Progenitor cell of endocrine pancreas (in vitro differentiated cells): ENCODE results near the gene CNN3. TPM values are rescaled to one million over a fixed set of nuclear protein-coding genes. Genes with fewer than 3 reads are reported as not detected.

Experiments used
- DNase-seq: peaks from one replicate; pipeline ENCODE4 v3.0.0; 2021; ENCODE audit warnings: low spot score; ENCODE audit not compliant: unreplicated experiment
- H3K27ac Mint-ChIP-seq: 2 replicates; pipeline ENCODE4 v1.8.0; 2021; ENCODE audit warnings: mild to moderate bottlenecking, moderate library complexity, mixed read lengths
- H3K27me3 Mint-ChIP-seq: 2 replicates; pipeline ENCODE4 v1.8.0; 2021; ENCODE audit warnings: mixed read lengths
- H3K36me3 Mint-ChIP-seq: 2 replicates; pipeline ENCODE4 v1.8.0; 2022; ENCODE audit warnings: mixed read lengths; ENCODE audit not compliant: insufficient read depth
- H3K4me1 Mint-ChIP-seq: 2 replicates; pipeline ENCODE4 v1.8.0; 2021; ENCODE audit warnings: low read depth, mixed read lengths
- H3K4me3 Mint-ChIP-seq: 2 replicates; pipeline ENCODE4 v1.8.0; 2021; ENCODE audit warnings: low read depth, mild to moderate bottlenecking, moderate library complexity, mixed read lengths
- H3K9me3 Mint-ChIP-seq: 2 replicates; pipeline ENCODE4 v1.8.0; 2021; ENCODE audit warnings: low read depth, mixed read lengths
- total RNA-seq: library from RNA; stranded (reverse); gene quantifications from 2 replicates; pipeline ENCODE4 v1.2.1, GENCODE V29; 2021
- TF ChIP-seq, protein P1 (sequence below): fragments of 200-600 bp; sonication (generic); IDR thresholded peaks from one replicate; pipeline ENCODE4 v1.5.0; 2021; ENCODE audit warnings: antibody characterized with exemption, mild to moderate bottlenecking; ENCODE audit not compliant: unreplicated experiment

CNN3 gene
- total RNA-seq, 1 donor from 2014 or later = 342 TPM

GRCh38 chr1:94856868-94857267 is 70.0 kb downstream of the CNN3 start:
- TF ChIP-seq, protein P1, sequence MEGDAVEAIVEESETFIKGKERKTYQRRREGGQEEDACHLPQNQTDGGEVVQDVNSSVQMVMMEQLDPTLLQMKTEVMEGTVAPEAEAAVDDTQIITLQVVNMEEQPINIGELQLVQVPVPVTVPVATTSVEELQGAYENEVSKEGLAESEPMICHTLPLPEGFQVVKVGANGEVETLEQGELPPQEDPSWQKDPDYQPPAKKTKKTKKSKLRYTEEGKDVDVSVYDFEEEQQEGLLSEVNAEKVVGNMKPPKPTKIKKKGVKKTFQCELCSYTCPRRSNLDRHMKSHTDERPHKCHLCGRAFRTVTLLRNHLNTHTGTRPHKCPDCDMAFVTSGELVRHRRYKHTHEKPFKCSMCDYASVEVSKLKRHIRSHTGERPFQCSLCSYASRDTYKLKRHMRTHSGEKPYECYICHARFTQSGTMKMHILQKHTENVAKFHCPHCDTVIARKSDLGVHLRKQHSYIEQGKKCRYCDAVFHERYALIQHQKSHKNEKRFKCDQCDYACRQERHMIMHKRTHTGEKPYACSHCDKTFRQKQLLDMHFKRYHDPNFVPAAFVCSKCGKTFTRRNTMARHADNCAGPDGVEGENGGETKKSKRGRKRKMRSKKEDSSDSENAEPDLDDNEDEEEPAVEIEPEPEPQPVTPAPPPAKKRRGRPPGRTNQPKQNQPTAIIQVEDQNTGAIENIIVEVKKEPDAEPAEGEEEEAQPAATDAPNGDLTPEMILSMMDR = no peak
- Mint-ChIP-seq H3K27ac (no peak overlapping the region), H3K27me3 (no peaks in the 10 kb centered on the region), H3K4me3 (no peak overlapping the region), H3K36me3 (peaks cover 24% of the 10 kb centered on the region), H3K4me1 (no peaks in the 10 kb centered on the region), H3K9me3 (no peaks in the 10 kb centered on the region)
- DNase-seq = no peak

GRCh38 chr1:94856004-94856403 is 70.9 kb downstream of the CNN3 start:
- H3K4me1 Mint-ChIP-seq = no peaks in the 10 kb centered on the region
- no peak for DNase-seq
- TF ChIP-seq, protein P1 = no peak
- H3K27ac Mint-ChIP-seq = no peak overlapping the region
- no peaks in the 10 kb centered on the region for H3K9me3 Mint-ChIP-seq
- H3K4me3 Mint-ChIP-seq = no peak overlapping the region
- H3K27me3 Mint-ChIP-seq = no peaks in the 10 kb centered on the region
- H3K36me3 Mint-ChIP-seq = peaks cover 22% of the 10 kb centered on the region

DNA sequence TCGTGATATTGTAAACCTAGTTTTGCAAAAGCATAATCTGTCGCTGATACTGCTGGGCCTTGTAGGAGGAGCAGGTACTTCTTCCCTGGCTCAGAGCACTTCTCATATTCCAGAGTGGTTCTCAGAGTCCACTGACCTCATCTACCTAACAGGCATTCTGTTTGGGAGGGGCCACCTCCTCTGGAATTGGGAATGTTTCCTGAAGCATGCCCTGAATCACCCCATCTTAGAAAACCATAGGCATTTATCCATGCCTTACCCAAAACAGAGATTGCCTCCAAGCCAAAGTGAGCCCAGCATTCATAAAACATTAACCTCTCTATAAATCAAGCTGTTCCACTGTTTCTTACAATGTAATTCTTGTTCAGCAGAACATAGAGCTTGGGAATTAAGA is 71.6 kb downstream of the CNN3 start:
- DNase-seq = no peak
- Mint-ChIP-seq H3K9me3 (no peaks in the 10 kb centered on the region), H3K36me3 (peaks cover 17% of the 10 kb centered on the region), H3K27me3 (no peaks in the 10 kb centered on the region), H3K27ac (no peak overlapping the region), H3K4me1 (no peaks in the 10 kb centered on the region), H3K4me3 (no peak overlapping the region)
- TF ChIP-seq, protein P1 = no peak

GRCh38 chr1:94854458-94855306 is 72.2 kb downstream of the CNN3 start:
- Mint-ChIP-seq H3K4me3 (no peak overlapping the region), H3K9me3 (no peaks in the 10 kb centered on the region), H3K4me1 (no peaks in the 10 kb centered on the region), H3K27ac (no peak overlapping the region), H3K36me3 (peaks cover 16% of the 10 kb centered on the region), H3K27me3 (no peaks in the 10 kb centered on the region)
- TF ChIP-seq, protein P1 = peak; percentile 88
- DNase-seq = peak; percentile 63

DNA sequence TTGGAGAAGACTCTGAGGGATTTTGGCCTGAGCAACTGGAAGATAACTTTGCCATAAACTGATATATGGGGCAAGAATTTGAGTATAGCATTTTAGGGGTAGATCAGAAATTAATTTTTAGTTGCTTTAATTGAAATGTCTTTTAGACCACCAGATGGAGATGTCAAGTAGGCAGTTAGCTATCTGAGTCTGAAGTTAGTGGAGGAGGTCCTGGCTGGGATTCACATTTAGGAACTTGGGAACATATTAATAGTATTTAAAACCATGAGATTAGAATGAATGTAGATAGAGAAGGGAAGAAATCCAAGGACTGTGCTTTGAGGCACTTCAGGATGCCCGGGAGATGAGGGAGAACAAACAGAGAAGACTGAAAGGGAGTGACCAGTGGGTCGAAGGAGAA is 74.1 kb downstream of the CNN3 start:
- H3K27ac Mint-ChIP-seq = no peak overlapping the region
- H3K4me3 Mint-ChIP-seq = no peak overlapping the region
- TF ChIP-seq, protein P1 = no peak
- peaks cover 20% of the 10 kb centered on the region for H3K36me3 Mint-ChIP-seq
- no peak for DNase-seq
- no peaks in the 10 kb centered on the region for H3K9me3 Mint-ChIP-seq
- no peaks in the 10 kb centered on the region for H3K4me1 Mint-ChIP-seq
- H3K27me3 Mint-ChIP-seq = no peaks in the 10 kb centered on the region
